IMR-90 (cell line): ENCODE results near the gene PTCH2. TPM values are rescaled to one million over a fixed set of nuclear protein-coding genes. Genes with fewer than 3 reads are reported as not detected.
A peak's percentile ranks its signal among the peaks of the same experiment; 100 is the strongest.

Experiments
- ATAC-seq: fragments of 200-7000 bp; cut with Tn5 transposase; 2 replicates; pipeline ENCODE4 v1.9.1; 2020; ENCODE audit warnings: low read depth, mild to moderate bottlenecking, moderate library complexity
- BruUV-seq: library from RNA; stranded (reverse); fragments of 400-500 nt; replicated peaks from 2 replicates; lab custom pipeline; 2021; lab: Mats Ljungman, UMichigan
- CTCF ChIA-PET: fragments of 300-600 bp; formaldehyde crosslinking; extraction: SDS; loops from one replicate; lab custom pipeline; 2021; ENCODE audit warnings: antibody characterized with exemption; lab: Yijun Ruan, JAX
- POLR2A ChIA-PET: fragments of 300-600 bp; sonication (Branson Sonifier 250); formaldehyde crosslinking; loops from one replicate; lab custom pipeline; 2022; ENCODE audit warnings: antibody characterized with exemption; ENCODE audit not compliant: unreplicated experiment; lab: Charles Lee
- DNase-seq: peaks from one replicate; pipeline ENCODE4 v3.0.0; 2013
- H2AFZ ChIP-seq: replicated peaks from 2 replicates; pipeline ENCODE3; 2013; ENCODE audit warnings: low read length, mild to moderate bottlenecking; ENCODE audit not compliant: poor library complexity
- H2AK5ac ChIP-seq: 2 replicates; pipeline ENCODE4 v1.6.1; 2013; ENCODE audit warnings: low read depth, low read length, inconsistent platforms
- H2AK9ac ChIP-seq: replicated peaks from 2 replicates; pipeline ENCODE3; 2013; ENCODE audit warnings: mild to moderate bottlenecking, low read depth, low read length, moderate library complexity; ENCODE audit not compliant: poor library complexity
- H2BK120ac ChIP-seq: 2 replicates; pipeline ENCODE4 v1.6.1; 2013; ENCODE audit warnings: low read depth, low read length, inconsistent platforms
- H2BK15ac ChIP-seq: 3 replicates; pipeline ENCODE4 v1.6.1; 2013; ENCODE audit warnings: low read depth, low read length, inconsistent platforms
- H2BK20ac ChIP-seq: 2 replicates; pipeline ENCODE4 v1.6.1; 2013; ENCODE audit warnings: low read depth, mild to moderate bottlenecking, inconsistent platforms, low read length, moderate library complexity
- H2BK5ac ChIP-seq: 2 replicates; pipeline ENCODE4 v1.6.1; 2013; ENCODE audit warnings: mild to moderate bottlenecking, low read depth, low read length, inconsistent platforms; ENCODE audit not compliant: poor library complexity, severe bottlenecking
- H3K14ac ChIP-seq: replicated peaks from 2 replicates; pipeline ENCODE4 v1.6.1; 2013; ENCODE audit warnings: low read depth, low read length, inconsistent platforms
- H3K18ac ChIP-seq: 2 replicates; pipeline ENCODE4 v1.6.1; 2013; ENCODE audit warnings: low read depth, low read length, control low read depth
- H3K23ac ChIP-seq: 2 replicates; pipeline ENCODE4 v1.6.1; 2013; ENCODE audit warnings: low read depth, low read length, inconsistent platforms
- H3K27ac ChIP-seq: 2 replicates; pipeline ENCODE4 v1.5.1; 2013; ENCODE audit warnings: mild to moderate bottlenecking, control low read depth, low read length; ENCODE audit not compliant: insufficient read depth
- H3K27me3 ChIP-seq: 2 replicates; pipeline ENCODE4 v1.6.1; 2013; ENCODE audit warnings: low read length; ENCODE audit not compliant: control insufficient read depth, insufficient read depth
- H3K36me3 ChIP-seq: 2 replicates; pipeline ENCODE4 v1.6.1; 2013; ENCODE audit warnings: low read length, mixed read lengths; ENCODE audit not compliant: control insufficient read depth, insufficient read depth
- H3K4ac ChIP-seq: 2 replicates; pipeline ENCODE4 v1.6.1; 2013; ENCODE audit warnings: low read depth, low read length, inconsistent platforms
- H3K4me1 ChIP-seq: 2 replicates; pipeline ENCODE4 v1.6.1; 2013; ENCODE audit warnings: low read length, mixed read lengths; ENCODE audit not compliant: control insufficient read depth, insufficient read depth
- H3K4me2 ChIP-seq: 2 replicates; pipeline ENCODE4 v1.6.1; 2013; ENCODE audit warnings: low read depth, mild to moderate bottlenecking, control low read depth, low read length, moderate library complexity
- H3K4me3 ChIP-seq: 2 replicates; pipeline ENCODE4 v1.5.1; 2013; ENCODE audit warnings: low read depth, mild to moderate bottlenecking, control low read depth, low read length, moderate library complexity; ENCODE audit not compliant: insufficient read depth
- H3K56ac ChIP-seq: 2 replicates; pipeline ENCODE4 v1.6.1; 2013; ENCODE audit warnings: low read length, inconsistent platforms; ENCODE audit not compliant: insufficient read depth; ENCODE audit errors: extremely low read depth
- H3K79me1 ChIP-seq, 2 experiments: 2 replicates each; pipeline ENCODE4 v1.6.1; 2013; ENCODE audit warnings: low read length in 2 of 2, inconsistent platforms in 1 of 2, low read depth in 1 of 2
- H3K9ac ChIP-seq: 2 replicates; pipeline ENCODE4 v1.6.1; 2013; ENCODE audit warnings: low read depth, low read length, control low read depth
- H3K9me1 ChIP-seq: 2 replicates; pipeline ENCODE4 v1.6.1; 2013; ENCODE audit warnings: low read length, inconsistent platforms; ENCODE audit not compliant: insufficient read depth
- H3K9me3 ChIP-seq: 2 replicates; pipeline ENCODE4 v1.6.1; 2013; ENCODE audit warnings: low read length; ENCODE audit not compliant: control insufficient read depth, insufficient read depth
- H4K20me1 ChIP-seq: 2 replicates; pipeline ENCODE4 v1.6.1; 2013; ENCODE audit warnings: low read length, inconsistent platforms; ENCODE audit not compliant: insufficient read depth
- H4K5ac ChIP-seq: 2 replicates; pipeline ENCODE4 v1.6.1; 2013; ENCODE audit warnings: mild to moderate bottlenecking, low read depth, low read length, control low read depth
- H4K8ac ChIP-seq, 2 experiments: 2 replicates each; pipeline ENCODE4 v1.6.1; 2013; ENCODE audit warnings: low read depth in 2 of 2, low read length in 2 of 2, control low read depth in 1 of 2, inconsistent platforms in 1 of 2
- H4K91ac ChIP-seq: 2 replicates; pipeline ENCODE4 v1.6.1; 2013; ENCODE audit warnings: low read depth, low read length, inconsistent platforms; ENCODE audit not compliant: insufficient read depth
- BHLHE40 ChIP-seq: fragments of 150-350 bp; IDR thresholded peaks from 2 replicates; pipeline ENCODE4 v1.6.1; 2016; ENCODE audit warnings: mild to moderate bottlenecking, low read depth, low read length
- CHD1 ChIP-seq: IDR thresholded peaks from 2 replicates; pipeline ENCODE4 v1.6.1; 2012; ENCODE audit warnings: low read depth, low read length, improper control_type of control experiment
- CTCF ChIP-seq: conservative IDR thresholded peaks from 2 replicates; pipeline ENCODE4 v1.5.1; 2012; ENCODE audit warnings: mild to moderate bottlenecking, low read depth, low read length, improper control_type of control experiment
- MAFK ChIP-seq: IDR thresholded peaks from 2 replicates; pipeline ENCODE4 v1.6.1; 2012; ENCODE audit warnings: low read depth, low read length, improper control_type of control experiment
- MXI1 ChIP-seq: IDR thresholded peaks from 2 replicates; pipeline ENCODE4 v1.6.1; 2012; ENCODE audit warnings: low read depth, mild to moderate bottlenecking, low read length, moderate library complexity, borderline replicate concordance
- RFX5 ChIP-seq: IDR thresholded peaks from 2 replicates; pipeline ENCODE4 v1.8.0; 2012; ENCODE audit warnings: low read depth, mild to moderate bottlenecking, low read length, moderate library complexity
- SMC3 ChIP-seq: fragments of 150-350 bp; IDR thresholded peaks from 2 replicates; pipeline ENCODE4 v1.6.1; 2016; ENCODE audit warnings: low read depth, mild to moderate bottlenecking, antibody characterized with exemption, low read length, moderate library complexity
- USF2 ChIP-seq: fragments of 150-350 bp; IDR thresholded peaks from 2 replicates; pipeline ENCODE4 v1.6.1; 2017; ENCODE audit warnings: mild to moderate bottlenecking, antibody characterized with exemption, low read length, low read depth
- WGBS, 2 experiments: methylation state at CpG; one replicate each; pipeline versions ENCODE4 v1.1.5 to v1.1.7; 2013; ENCODE audit warnings: missing lambda C conversion rate in 2 of 2; ENCODE audit not compliant: insufficient read length in 1 of 2; ENCODE audit errors: extremely low coverage in 2 of 2; 5-methylcytosine and 5-hydroxymethylcytosine counted together
- dilution Hi-C: fragments of 300-500 bp; cut with HindIII; formaldehyde crosslinking; loops from one replicate; pipeline ENCODE4 v1.14.3; 2018; ENCODE audit warnings: low sequenced_read_pairs; ENCODE audit not compliant: unreplicated experiment
- in situ Hi-C: fragments of 300-500 bp; cut with MboI; formaldehyde crosslinking; loops from 3 replicates; pipeline ENCODE4 v1.14.3; 2019; ENCODE audit warnings: low sequenced_read_pairs, inconsistent platforms, mixed read lengths
- intact Hi-C: fragments of 100-400 bp; cut with micrococcal nuclease; formaldehyde crosslinking; loops from 2 replicates; pipeline ENCODE4 v1.10.0; 2022
- polyA plus RNA-seq, 3 experiments: library from polyadenylated mRNA; depleted of rRNA; stranded (reverse); fragments of >200 nt; gene quantifications; 2 replicates each; pipeline ENCODE4 v1.2.3, GENCODE V29; 2012; ENCODE audit warnings: low replicate concordance in 1 of 3
- total RNA-seq: library from RNA; depleted of rRNA; stranded (reverse); fragments of >200 nt; gene quantifications from 2 replicates; pipeline ENCODE4 v1.2.3, GENCODE V29; 2012

Gene PTCH2
- total and polyA plus RNA-seq, 2 of the 4 experiments (the other 2 are of a cell fraction): under 0.01 to 0.56 TPM

- BruUV-seq: no TSS peak
- no peak overlapping the region; the same call in 1 of the 2 replicates for H3K4me3 ChIP-seq
- no peak overlapping the region for H3K56ac ChIP-seq
- H3K9me1 ChIP-seq: peaks cover 8% of the 10 kb centered on the region; the same call in 1 of the 2 replicates
- H2BK20ac ChIP-seq: no peak overlapping the region
- CTCF ChIA-PET: interaction anchor here (0.6 kb wide), 1 partner anchor 185 kb away, joined by 11 read pairs; no protein-coding TSS in a partner anchor
- 0 out of 2 replicates have a peak overlapping the region, but pooled peaks have one; percentile 43 for H2AK5ac ChIP-seq
- peak overlapping the region; percentile 38; the same call in 1 of the 2 replicates for H3K4me2 ChIP-seq
- H3K4me1 ChIP-seq: peaks cover 8% of the 10 kb centered on the region; the same call in 1 of the 2 replicates
- H2BK15ac ChIP-seq: no peak overlapping the region
- H4K91ac ChIP-seq: no peak overlapping the region; the same call in 1 of the 2 replicates
- 0 out of 2 replicates have a peak overlapping the region, but pooled peaks have one; percentile 42 for H3K23ac ChIP-seq
- peak overlapping the region; percentile 91 for H4K5ac ChIP-seq
- peaks cover 15% of the 10 kb centered on the region for H3K36me3 ChIP-seq
- no peak overlapping the region for H3K14ac ChIP-seq
- intact Hi-C loops: no loop called here
- no peaks in the 10 kb centered on the region for H3K9me3 ChIP-seq
- no peak overlapping the region for H3K4ac ChIP-seq
- in situ Hi-C loops: no loop called here
- DNase-seq: no peak
- H3K18ac ChIP-seq: peak overlapping the region; percentile 7; the same call in 1 of the 2 replicates
- dilution Hi-C loops: no loop called here
- no peak overlapping the region for H2BK5ac ChIP-seq
- no peak overlapping the region for H3K9ac ChIP-seq
- no peaks in the 10 kb centered on the region; the same call in 1 of the 2 replicates for H3K27me3 ChIP-seq
- H2AFZ ChIP-seq: peak overlapping the region; percentile 77
- ATAC-seq: peak; percentile 11
- 3% methylated on average over 6 of the region's 71 CpGs; no CpG with 5 or more reads in 1 of the 2 experiments for WGBS, 2 experiments
- peak overlapping the region; percentile 66 for H2AK9ac ChIP-seq
- 0 out of 2 replicates have a peak, but pooled peaks cover 15% of the 10 kb centered on the region for H4K20me1 ChIP-seq
- no peak overlapping the region for H3K27ac ChIP-seq
- H3K79me1 ChIP-seq: peaks cover 0 to 18% of the 10 kb centered on the region in 2 experiments; a peak in 2 of 4 replicates
- H2BK120ac ChIP-seq: no peak overlapping the region
- POLR2A ChIA-PET: interaction anchor here (0.5 to 1.3 kb wide), 2 partner anchors 9 to 195 kb away, joined by 5 to 13 read pairs; no protein-coding TSS in a partner anchor
- peak overlapping the region; percentile 33 to 82; a peak in 2 of 4 replicates for H4K8ac ChIP-seq
- TF ChIP-seq MAFK (no peak), MXI1 (no peak), USF2 (no peak), BHLHE40 (no peak), SMC3 (no peak), CHD1 (no peak), CTCF (no peak), RFX5 (no peak)
These were observed 58.7 kb downstream of the PTCH2 start for GRCh38 chr1:44784094-44785028.
